Cortex of kidney (tissue), 1 donor: ENCODE results near the gene ARHGAP35.

ENCODE experiments used
- DNase-seq: peaks from one replicate; lab custom pipeline; 2025; lab: John Stamatoyannopoulos, UW

Gene ARHGAP35

GRCh38 chr19:46904114-46905060 is 43.6 kb downstream of the ARHGAP35 start:
- no peak for DNase-seq

GRCh38 chr19:46906221-46906620 is 45.4 kb downstream of the ARHGAP35 start:
- no peak for DNase-seq

GRCh38 chr19:46907880-46908279 is 47.1 kb downstream of the ARHGAP35 start:
- no peak for DNase-seq

GRCh38 chr19:46909356-46909755 is 48.6 kb downstream of the ARHGAP35 start:
- no peak for DNase-seq
